Measurements from ENCODE around the gene ANKEF1. TPM values are rescaled to one million over a fixed set of nuclear protein-coding genes. Genes with fewer than 3 reads are reported as not detected.
"Not testable (repeated sequence)": the region's sequence is repeated elsewhere in the genome, so short reads cannot be mapped to it uniquely, and the experiment has no call there.

Gene ANKEF1
- total RNA-seq, 1 donor from 2014 or later, result 8.3 TPM

DNA sequence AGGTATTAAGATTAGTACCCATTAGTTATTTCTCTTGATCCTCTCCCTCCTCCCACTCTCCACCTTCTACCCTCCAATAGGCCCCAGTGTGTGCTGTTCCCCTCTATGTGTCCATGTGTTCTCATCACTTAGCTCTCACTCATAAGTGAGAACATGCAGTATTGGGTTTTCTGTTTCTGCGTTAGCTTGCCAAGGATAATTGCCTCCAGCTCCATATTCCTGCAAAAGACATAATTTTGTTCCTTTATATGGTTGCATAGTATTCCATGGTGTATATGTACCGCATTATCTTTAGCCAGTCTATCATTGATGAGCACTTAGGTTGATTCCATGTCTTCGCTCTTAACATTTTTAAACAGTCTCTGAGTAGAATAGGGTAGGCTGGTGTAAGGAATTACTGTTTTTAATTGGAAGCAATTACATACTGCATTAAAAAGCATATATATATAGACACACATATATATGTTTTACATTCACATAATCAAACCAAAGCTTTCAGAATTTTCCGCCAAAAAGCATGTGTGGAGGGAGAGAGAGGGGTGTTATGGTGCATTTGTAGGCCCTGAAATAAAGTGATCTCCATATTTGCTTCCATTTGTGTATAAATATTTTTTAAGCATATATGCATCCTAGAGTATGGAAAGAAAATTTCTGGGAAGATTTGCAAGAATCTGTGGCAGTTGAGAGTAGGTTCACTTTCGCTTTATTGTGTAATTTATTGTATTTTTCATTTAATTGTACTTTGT is 709 bp upstream of the ANKEF1 start:
- Histone ChIP-seq H3K36me3 (peaks cover 4% of the 10 kb centered on the region), H2AFZ (replicated peaks) (no peak overlapping the region), H3K4me2 (peak overlapping the region; percentile 29), H4K20me1 (ENCODE audit: low read depth) (no peaks in the 10 kb centered on the region), H3K4me3 (no peak overlapping the region), H3K27me3 (peaks cover 9% of the 10 kb centered on the region), H3F3A (ENCODE audit: low read depth) (no peaks in the 10 kb centered on the region), H3K9me3 (ENCODE audit: low read depth) (no peaks in the 10 kb centered on the region), H3K4me1 (no peaks in the 10 kb centered on the region), H3K79me2 (ENCODE audit: low read depth) (no peaks in the 10 kb centered on the region), H3K9ac (no peak overlapping the region), H3K27ac (no peak overlapping the region)
- H3K36me3 Mint-ChIP-seq, result no peaks in the 10 kb centered on the region
- peaks cover 3% of the 10 kb centered on the region for H3K9me3 Mint-ChIP-seq
- no peak overlapping the region for H3K27ac Mint-ChIP-seq
- H3K4me3 Mint-ChIP-seq, result peak overlapping the region; percentile 80
- H3K4me1 Mint-ChIP-seq, result peaks cover 2% of the 10 kb centered on the region
- peaks cover 9% of the 10 kb centered on the region for H3K27me3 Mint-ChIP-seq (ENCODE audit: insufficient read depth, low read depth)
- DNase-seq (ENCODE audit: low spot score), result no peak
- TF ChIP-seq EZH2phosphoT487 (IDR thresholded peaks at IDR 0.05), result no peak
- no peak for TF ChIP-seq EZH2 (IDR thresholded peaks at IDR 0.05)
- no peak for TF ChIP-seq CTCF (IDR thresholded peaks at IDR 0.05)

- not testable (repeated sequence) for H3K9me3 Mint-ChIP-seq; H3K79me2 ChIP-seq (ENCODE audit: low read depth); H4K20me1 ChIP-seq (ENCODE audit: low read depth); H3F3A ChIP-seq (ENCODE audit: low read depth); H3K36me3 ChIP-seq; H3K9ac ChIP-seq; H3K4me2 ChIP-seq; H3K4me1 ChIP-seq; H3K4me3 Mint-ChIP-seq; H3K27me3 Mint-ChIP-seq (ENCODE audit: insufficient read depth, low read depth); DNase-seq (ENCODE audit: low spot score); H3K27ac Mint-ChIP-seq; H3K4me3 ChIP-seq; H3K27ac ChIP-seq; H3K27me3 ChIP-seq; H3K9me3 ChIP-seq (ENCODE audit: low read depth); H3K36me3 Mint-ChIP-seq; H3K4me1 Mint-ChIP-seq; H2AFZ ChIP-seq (replicated peaks)
These were observed 1.5 kb downstream of the ANKEF1 start for GRCh38 chr20:10036321-10036720.

GRCh38 chr20:10040070-10040975 is 5.5 kb downstream of the ANKEF1 start:
- no peaks in the 10 kb centered on the region for H4K20me1 ChIP-seq (ENCODE audit: low read depth)
- H3K36me3 ChIP-seq, result peaks cover 6% of the 10 kb centered on the region
- Mint-ChIP-seq H3K27me3 (ENCODE audit: insufficient read depth, low read depth) (peaks cover 2% of the 10 kb centered on the region), H3K9me3 (no peaks in the 10 kb centered on the region), H3K4me1 (peaks cover 2% of the 10 kb centered on the region), H3K4me3 (no peak overlapping the region), H3K27ac (no peak overlapping the region), H3K36me3 (no peaks in the 10 kb centered on the region)
- no peak for DNase-seq (ENCODE audit: low spot score)
- H3K9ac ChIP-seq, result no peak overlapping the region
- H3F3A ChIP-seq (ENCODE audit: low read depth), result no peaks in the 10 kb centered on the region
- no peaks in the 10 kb centered on the region for H3K9me3 ChIP-seq (ENCODE audit: low read depth)
- no peaks in the 10 kb centered on the region for H3K79me2 ChIP-seq (ENCODE audit: low read depth)
- no peak overlapping the region for H2AFZ ChIP-seq (replicated peaks)
- no peaks in the 10 kb centered on the region for H3K27me3 ChIP-seq
- no peaks in the 10 kb centered on the region for H3K4me1 ChIP-seq
- no peak overlapping the region for H3K4me3 ChIP-seq
- no peak for TF ChIP-seq EZH2 (IDR thresholded peaks at IDR 0.05)
- no peak for TF ChIP-seq EZH2phosphoT487 (IDR thresholded peaks at IDR 0.05)
- no peak for TF ChIP-seq CTCF (IDR thresholded peaks at IDR 0.05)
- H3K4me2 ChIP-seq, result no peak overlapping the region
- H3K27ac ChIP-seq, result no peak overlapping the region

Data from neural progenitor cell (in vitro differentiated cells).